ENCODE measurements around the gene PIEZO2.
"Not testable (repeated sequence)": the region's sequence is repeated elsewhere in the genome, so short reads cannot be mapped to it uniquely, and the experiment has no call there.

Gene PIEZO2

GRCh38 chr18:10878703-10879102, 270.7 kb downstream of the PIEZO2 start:
- no peak for DNase-seq

GRCh38 chr18:10877987-10878386, 271.4 kb downstream of the PIEZO2 start:
- no peak for DNase-seq

- DNase-seq: no peak
Observed at GRCh38 chr18:10875811-10876210, 273.6 kb downstream of the PIEZO2 start.

GRCh38 chr18:10872304-10872703, 277.1 kb downstream of the PIEZO2 start:
- DNase-seq: no peak

GRCh38 chr18:10864722-10865121, 284.6 kb downstream of the PIEZO2 start:
- no peak for DNase-seq

- DNase-seq: no peak
Observed at GRCh38 chr18:10863026-10863425, 286.3 kb downstream of the PIEZO2 start.

GRCh38 chr18:10860928-10861327, 288.4 kb downstream of the PIEZO2 start:
- DNase-seq: no peak

- no peak for DNase-seq
Observed at GRCh38 chr18:10860382-10860781, 289.0 kb downstream of the PIEZO2 start.

GRCh38 chr18:10858477-10858876, 290.9 kb downstream of the PIEZO2 start:
- DNase-seq: no peak

GRCh38 chr18:10856132-10856531, 293.2 kb downstream of the PIEZO2 start:
- no peak for DNase-seq

GRCh38 chr18:10852385-10853303, 296.7 kb downstream of the PIEZO2 start:
- no peak for DNase-seq

GRCh38 chr18:10851824-10852319, 297.5 kb downstream of the PIEZO2 start:
- no peak for DNase-seq

- no peak for DNase-seq
Observed at GRCh38 chr18:10850840-10851239, 298.5 kb downstream of the PIEZO2 start.

- DNase-seq: no peak
Observed at GRCh38 chr18:10850216-10850615, 299.2 kb downstream of the PIEZO2 start.

GRCh38 chr18:10847907-10848306, 301.5 kb downstream of the PIEZO2 start:
- DNase-seq: no peak

- no peak for DNase-seq
Observed at GRCh38 chr18:10847408-10847790, 302.0 kb downstream of the PIEZO2 start.

GRCh38 chr18:10846657-10847407, 302.5 kb downstream of the PIEZO2 start:
- DNase-seq: no peak

GRCh38 chr18:10846035-10846434, 303.3 kb downstream of the PIEZO2 start:
- DNase-seq: not testable (repeated sequence)

GRCh38 chr18:10843565-10843964, 305.8 kb downstream of the PIEZO2 start:
- DNase-seq: no peak

- no peak for DNase-seq
Observed at GRCh38 chr18:10842861-10843260, 306.5 kb downstream of the PIEZO2 start.

- DNase-seq: no peak
Observed at GRCh38 chr18:10842371-10842770, 307.0 kb downstream of the PIEZO2 start.

GRCh38 chr18:10841203-10841602, 308.2 kb downstream of the PIEZO2 start:
- no peak for DNase-seq

- DNase-seq: no peak
Observed at GRCh38 chr18:10840743-10841142, 308.6 kb downstream of the PIEZO2 start.

GRCh38 chr18:10839421-10839820, 309.9 kb downstream of the PIEZO2 start:
- no peak for DNase-seq
